ENCODE measurements around the gene SUSD6. TPM values are rescaled to one million over a fixed set of nuclear protein-coding genes. Genes with fewer than 3 reads are reported as not detected.
A peak's percentile ranks its signal among the peaks of the same experiment; 100 is the strongest.

The SUSD6 gene
- total and polyA plus RNA-seq, 9 of the 15 experiments (the other 6 are each of a cell fraction or from before 2014, with no cell fraction given) = 2.9 to 20.7 (median 5.6) TPM

- TF ChIP-seq, protein P1, sequence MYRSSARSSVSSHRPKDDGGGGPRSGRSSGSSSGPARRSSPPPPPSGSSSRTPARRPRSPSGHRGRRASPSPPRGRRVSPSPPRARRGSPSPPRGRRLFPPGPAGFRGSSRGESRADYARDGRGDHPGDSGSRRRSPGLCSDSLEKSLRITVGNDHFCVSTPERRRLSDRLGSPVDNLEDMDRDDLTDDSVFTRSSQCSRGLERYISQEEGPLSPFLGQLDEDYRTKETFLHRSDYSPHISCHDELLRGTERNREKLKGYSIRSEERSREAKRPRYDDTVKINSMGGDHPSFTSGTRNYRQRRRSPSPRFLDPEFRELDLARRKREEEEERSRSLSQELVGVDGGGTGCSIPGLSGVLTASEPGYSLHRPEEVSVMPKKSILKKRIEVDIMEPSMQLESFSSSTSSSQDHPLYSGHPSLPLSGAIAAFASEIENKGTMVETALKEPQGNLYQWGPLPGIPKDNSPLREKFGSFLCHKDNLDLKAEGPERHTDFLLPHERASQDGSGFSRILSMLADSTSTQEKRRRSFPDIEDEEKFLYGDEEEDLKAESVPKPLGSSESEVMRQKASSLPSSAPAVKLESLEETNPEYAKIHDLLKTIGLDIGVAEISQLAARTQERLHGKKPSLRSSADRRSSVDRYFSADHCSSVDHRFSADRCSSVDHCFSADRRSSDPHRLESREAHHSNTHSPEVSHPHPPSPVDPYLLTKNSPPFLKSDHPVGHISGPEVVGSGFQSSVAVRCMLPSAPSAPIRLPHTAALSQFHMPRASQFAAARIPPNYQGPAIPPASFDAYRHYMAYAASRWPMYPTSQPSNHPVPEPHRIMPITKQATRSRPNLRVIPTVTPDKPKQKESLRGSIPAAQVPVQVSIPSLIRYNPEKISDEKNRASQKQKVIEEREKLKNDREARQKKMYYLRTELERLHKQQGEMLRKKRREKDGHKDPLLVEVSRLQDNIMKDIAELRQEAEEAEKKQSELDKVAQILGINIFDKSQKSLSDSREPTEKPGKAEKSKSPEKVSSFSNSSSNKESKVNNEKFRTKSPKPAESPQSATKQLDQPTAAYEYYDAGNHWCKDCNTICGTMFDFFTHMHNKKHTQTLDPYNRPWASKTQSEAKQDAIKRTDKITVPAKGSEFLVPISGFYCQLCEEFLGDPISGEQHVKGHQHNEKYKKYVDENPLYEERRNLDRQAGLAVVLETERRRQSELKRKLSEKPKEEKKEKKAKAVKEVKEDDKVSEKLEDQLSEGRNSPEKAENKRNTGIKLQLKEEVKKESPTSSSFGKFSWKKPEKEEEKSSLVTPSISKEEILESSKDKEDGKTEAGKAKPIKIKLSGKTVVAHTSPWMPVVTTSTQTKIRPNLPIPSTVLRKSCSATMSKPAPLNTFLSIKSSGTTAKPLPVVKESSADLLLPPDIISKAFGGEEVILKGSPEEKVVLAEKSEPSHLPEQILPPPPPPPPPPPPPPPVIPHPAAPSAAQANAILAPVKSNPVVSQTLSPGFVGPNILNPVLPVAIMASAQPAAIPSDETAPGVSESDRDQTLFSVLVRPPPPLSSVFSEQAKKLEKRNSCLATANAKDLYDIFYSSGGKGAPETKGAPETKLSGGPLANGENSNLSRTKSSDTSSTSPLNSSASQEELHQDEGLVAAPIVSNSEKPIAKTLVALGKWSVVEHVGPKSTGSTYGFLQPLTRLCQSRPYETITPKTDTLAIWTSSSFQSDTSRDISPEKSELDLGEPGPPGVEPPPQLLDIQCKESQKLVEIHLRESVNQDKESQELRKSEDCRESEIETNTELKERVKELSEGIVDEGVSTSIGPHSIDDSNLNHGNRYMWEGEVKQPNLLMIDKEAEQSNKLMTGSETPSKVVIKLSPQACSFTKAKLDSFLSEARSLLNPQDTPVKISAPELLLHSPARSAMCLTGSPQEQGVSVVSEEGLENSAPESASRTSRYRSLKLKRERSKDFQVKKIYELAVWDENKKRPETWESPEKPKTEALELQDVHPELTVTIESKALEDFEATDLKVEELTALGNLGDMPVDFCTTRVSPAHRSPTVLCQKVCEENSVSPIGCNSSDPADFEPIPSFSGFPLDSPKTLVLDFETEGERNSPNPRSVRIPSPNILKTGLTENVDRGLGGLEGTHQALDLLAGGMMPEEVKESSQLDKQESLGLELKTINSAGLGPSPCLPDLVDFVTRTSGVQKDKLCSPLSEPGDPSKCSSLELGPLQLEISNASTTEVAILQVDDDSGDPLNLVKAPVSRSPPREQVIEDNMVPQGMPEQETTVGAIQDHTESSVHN (IDR thresholded peaks at IDR 0.05; ENCODE audit: borderline replicate concordance in 1 of 2, low read depth in 1 of 2) = no peak
- TF ChIP-seq NR1H2 (CRISPR knock-in tag; IDR thresholded peaks at IDR 0.05) (no peak), CREM (IDR thresholded peaks at IDR 0.05; ENCODE audit: low read depth) (no peak; the same call in 1 of the 2 replicates), SMARCA4 (IDR thresholded peaks at IDR 0.05) (no peak), ESRRB (CRISPR knock-in tag; IDR thresholded peaks at IDR 0.05; ENCODE audit: borderline replicate concordance) (no peak), CREB3L1 (IDR thresholded peaks at IDR 0.05; ENCODE audit: borderline replicate concordance, low read depth) (peak; percentile 64; the same call in 1 of the 2 replicates), DEAF1 (CRISPR knock-in tag; IDR thresholded peaks at IDR 0.05) (no peak), TARDBP (IDR thresholded peaks at IDR 0.05) (no peak), HBP1 (CRISPR knock-in tag; IDR thresholded peaks at IDR 0.05) (peak; percentile 74)
- TF ChIP-seq, protein P2, sequence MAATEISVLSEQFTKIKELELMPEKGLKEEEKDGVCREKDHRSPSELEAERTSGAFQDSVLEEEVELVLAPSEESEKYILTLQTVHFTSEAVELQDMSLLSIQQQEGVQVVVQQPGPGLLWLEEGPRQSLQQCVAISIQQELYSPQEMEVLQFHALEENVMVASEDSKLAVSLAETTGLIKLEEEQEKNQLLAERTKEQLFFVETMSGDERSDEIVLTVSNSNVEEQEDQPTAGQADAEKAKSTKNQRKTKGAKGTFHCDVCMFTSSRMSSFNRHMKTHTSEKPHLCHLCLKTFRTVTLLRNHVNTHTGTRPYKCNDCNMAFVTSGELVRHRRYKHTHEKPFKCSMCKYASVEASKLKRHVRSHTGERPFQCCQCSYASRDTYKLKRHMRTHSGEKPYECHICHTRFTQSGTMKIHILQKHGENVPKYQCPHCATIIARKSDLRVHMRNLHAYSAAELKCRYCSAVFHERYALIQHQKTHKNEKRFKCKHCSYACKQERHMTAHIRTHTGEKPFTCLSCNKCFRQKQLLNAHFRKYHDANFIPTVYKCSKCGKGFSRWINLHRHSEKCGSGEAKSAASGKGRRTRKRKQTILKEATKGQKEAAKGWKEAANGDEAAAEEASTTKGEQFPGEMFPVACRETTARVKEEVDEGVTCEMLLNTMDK (IDR thresholded peaks at IDR 0.05; ENCODE audit: borderline replicate concordance, insufficient read depth, low read depth, low read length, poor library complexity, severe bottlenecking) = no peak
These were observed 85.5 kb downstream of the SUSD6 start (continued) for GRCh38 chr14:69696633-69697557.
